HG02885 (cell line): Measurements from ENCODE around the gene SHBG.

ENCODE experiments used
- ATAC-seq: cut with Tn5 transposase; IDR thresholded peaks from one replicate; pipeline ENCODE4 v1.9.1; 2021; ENCODE audit warnings: mild to moderate bottlenecking; ENCODE audit not compliant: unreplicated experiment, poor library complexity

SHBG gene

DNA sequence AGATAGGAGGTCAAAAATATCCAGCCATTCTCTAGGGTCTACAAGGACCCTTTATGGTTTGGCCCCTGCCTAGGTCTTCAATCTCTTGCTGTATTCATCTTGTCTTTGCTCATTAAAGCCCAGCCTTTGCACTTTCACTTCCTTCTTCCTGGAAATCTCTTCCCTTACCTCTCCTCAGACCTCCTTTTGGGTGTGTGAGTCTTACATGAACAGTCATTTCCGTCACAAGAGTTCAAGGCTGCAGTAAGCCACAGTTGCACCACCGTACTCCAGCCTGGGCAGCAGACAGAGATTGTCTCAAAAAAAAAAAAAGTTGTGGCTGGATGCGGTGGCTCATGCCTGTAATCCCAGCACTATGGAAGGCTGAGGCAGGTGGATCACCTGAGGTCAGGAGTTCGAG, 14.8 kb downstream of the SHBG start:
- ATAC-seq, result no peak

DNA sequence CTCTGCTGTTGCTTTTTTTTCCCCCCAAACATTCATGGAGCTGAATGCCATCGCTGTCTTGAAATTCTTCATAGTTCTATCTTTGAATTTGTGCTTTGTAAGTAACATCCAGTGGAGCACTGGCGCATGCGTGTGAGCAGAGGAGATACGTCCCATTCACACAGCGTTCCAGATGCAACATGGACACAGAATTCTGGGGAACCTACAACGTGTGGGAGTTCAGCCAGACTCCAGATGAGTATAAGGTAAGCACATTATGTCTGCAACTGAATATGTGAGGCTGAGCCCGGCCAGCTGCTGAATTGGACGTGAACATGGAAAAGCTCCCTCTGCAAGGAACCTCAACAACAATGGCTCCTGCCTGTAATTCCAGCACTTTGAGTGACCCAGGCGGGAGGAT, 16.5 kb downstream of the SHBG start:
- ATAC-seq, result no peak

- ATAC-seq, result no peak
Observed at GRCh38 chr17:7647018-7647417, 17.1 kb downstream of the SHBG start.

GRCh38 chr17:7650509-7651096, 20.7 kb downstream of the SHBG start, which contains the start of gene ATP1B2:
TSS of gene ATP1B2 (plus strand) at chr17:7650926. CDS start at chr17:7651519, 593 bp downstream.
- no peak for ATAC-seq

DNA sequence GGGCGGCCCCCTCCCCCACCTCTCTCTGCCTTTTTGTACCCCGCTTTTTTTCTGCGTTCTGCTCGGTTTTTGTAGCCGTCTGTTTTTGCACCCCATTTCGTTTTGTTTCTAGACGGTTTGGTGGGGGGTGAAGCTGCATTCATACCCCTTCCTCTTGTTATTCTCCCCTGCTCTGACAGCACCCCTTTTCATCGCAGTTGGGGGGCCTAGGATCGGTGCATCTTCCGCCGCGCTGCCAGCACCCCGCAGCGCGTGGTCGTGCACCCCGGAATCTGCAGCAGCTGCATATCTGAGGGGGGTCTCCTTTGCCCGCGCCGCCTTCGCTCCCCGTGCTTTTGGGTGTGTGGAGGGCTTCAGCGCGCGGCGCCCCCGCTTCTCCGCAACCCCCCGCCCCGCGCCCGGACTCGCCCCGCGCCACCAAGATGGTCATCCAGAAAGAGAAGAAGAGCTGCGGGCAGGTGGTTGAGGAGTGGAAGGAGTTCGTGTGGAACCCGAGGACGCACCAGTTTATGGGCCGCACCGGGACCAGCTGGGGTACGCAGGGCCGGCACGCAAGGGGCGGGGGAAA, 21.2 kb downstream of the SHBG start:
- ATAC-seq, result no peak

DNA sequence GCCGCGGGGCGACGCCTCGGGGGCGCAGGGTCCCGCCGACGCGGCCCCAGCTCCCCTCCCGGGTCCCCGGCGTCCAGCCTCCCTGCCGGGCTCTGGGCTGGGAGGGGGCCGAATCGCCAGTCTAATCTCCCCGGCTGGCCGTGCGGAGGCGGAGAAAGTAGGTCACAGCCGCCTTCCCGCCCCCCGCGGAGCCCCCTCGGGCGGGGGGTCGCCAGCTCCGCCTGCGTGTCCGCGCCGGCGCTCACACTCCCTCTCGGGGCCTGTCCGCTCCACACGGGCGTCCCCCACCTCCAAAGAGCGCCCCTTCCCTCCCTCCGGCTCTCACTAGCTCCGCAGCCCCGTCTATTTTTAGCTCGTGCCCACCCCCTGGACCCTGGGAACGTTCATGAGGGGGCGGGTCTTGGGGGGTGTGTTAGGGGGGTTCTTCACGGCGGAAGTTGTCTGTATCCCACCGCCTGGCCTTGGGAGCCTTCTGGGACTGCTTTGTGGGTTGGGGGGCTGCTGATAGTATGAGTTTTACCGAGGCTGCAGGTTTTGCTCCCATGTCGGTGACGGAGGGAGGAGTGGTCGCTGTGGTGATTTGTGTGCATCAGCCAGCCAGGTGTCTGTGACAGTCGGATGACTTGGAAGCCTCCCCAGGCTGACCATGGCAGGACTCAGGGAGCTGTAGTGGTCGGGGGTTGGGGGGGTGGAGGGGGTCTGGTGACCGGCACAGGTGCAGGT, 21.9 kb downstream of the SHBG start:
- no peak for ATAC-seq

GRCh38 chr17:7652388-7653356, 22.7 kb downstream of the SHBG start:
- no peak for ATAC-seq

DNA sequence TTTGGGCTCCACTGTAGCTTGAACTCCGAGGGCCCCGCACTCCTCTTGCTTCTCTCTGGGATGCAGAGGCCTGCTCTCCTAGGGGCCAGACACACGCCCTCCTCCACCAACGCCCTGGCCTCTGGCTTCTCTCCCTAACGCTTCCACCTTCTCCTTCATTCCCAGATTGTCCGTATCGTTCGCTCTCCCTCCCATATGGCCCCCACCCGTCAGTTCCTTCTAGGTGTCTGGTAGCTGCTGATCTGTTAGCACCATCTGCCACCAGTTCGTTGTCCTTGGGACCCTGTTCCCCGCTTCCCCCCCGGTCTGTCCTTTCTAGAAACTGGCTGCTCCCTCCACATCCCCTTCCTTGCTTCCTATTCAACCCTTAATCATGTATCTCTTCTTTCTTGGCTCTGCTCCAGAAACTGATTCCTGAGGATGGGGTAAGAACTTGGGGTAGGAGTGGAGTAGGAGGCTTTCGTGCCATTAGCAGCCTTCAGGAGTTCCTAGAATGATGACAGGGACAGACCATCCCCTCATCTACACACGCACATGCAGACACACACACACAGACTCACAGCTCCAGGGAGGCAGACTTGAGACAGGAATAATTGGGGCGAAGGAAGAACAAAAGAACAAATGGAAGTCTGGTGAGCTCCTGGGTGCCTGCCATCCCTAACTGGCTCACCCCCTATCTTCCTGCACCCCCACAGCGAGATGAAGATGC, 25.1 kb downstream of the SHBG start:
- ATAC-seq, result no peak

GRCh38 chr17:7655541-7655840, 25.6 kb downstream of the SHBG start:
- ATAC-seq, result no peak

DNA sequence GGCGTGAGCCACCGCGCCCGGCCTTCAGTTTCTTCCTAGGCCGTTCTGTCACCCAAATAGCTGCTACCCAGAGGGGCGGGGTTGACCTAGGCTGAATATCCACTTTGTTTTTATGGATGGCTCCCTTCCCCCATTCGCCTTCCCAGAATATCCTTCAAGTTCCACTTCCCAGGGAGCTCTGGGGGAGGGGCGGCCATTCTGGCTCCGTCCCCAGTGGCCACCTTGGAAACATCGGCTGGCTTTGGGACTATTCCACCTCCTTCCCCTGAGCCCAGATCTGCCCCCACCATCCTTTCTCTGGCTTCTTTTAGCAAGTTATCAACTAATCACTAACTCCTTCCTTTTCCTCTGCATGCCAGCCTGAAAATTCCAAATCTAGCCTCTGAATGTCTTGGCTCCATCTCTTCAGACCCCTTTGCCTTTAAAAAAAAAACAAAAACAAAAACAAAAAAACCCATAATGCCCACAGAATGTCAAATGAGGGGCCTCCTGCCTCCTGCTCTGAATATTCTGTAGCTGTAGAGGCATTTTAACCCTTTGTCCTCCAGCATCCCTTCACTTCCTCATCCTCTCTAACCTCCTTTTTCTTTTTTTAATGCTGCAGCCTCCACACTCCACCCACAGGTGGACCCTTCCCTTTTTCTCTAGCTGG, 27.1 kb downstream of the SHBG start:
- ATAC-seq, result no peak

GRCh38 chr17:7667656-7668406, 37.9 kb downstream of the SHBG start:
- ATAC-seq, result no peak

DNA sequence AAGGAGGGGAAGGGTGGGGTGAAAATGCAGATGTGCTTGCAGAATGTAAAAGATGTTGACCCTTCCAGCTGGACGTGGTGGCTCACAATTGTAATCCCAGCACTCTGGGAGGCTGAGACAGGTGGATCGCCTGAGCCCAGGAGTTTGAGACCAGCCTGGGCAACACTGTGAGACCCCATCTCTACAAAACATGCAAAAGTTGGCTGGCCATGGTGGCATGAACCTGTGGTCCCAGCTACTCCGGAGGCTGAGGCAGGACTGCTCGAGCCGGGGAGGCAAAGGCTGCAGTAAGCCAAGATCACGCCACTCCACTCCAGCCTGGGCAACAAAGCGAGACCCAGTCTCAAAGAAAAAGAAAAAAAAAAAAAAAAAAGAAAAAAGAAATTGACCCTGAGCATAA, 38.5 kb downstream of the SHBG start:
- no peak for ATAC-seq

- no peak for ATAC-seq
Observed at GRCh38 chr17:7673239-7673638, 43.3 kb downstream of the SHBG start.

DNA sequence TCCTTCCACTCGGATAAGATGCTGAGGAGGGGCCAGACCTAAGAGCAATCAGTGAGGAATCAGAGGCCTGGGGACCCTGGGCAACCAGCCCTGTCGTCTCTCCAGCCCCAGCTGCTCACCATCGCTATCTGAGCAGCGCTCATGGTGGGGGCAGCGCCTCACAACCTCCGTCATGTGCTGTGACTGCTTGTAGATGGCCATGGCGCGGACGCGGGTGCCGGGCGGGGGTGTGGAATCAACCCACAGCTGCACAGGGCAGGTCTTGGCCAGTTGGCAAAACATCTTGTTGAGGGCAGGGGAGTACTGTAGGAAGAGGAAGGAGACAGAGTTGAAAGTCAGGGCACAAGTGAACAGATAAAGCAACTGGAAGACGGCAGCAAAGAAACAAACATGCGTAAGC, 45.0 kb downstream of the SHBG start:
- no peak for ATAC-seq

DNA sequence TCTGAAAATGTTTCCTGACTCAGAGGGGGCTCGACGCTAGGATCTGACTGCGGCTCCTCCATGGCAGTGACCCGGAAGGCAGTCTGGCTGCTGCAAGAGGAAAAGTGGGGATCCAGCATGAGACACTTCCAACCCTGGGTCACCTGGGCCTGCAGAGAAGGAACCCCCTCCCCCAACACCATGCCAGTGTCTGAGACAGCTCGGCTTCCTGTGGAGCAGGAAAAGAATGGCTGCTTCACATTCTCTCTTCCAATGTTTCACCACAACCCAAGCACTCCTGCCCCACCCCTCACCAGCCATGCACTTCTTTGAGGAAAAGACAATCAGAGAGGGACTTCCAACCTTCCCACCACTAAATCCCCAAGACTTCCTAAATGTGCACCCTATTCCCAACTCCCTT, 46.6 kb downstream of the SHBG start:
- ATAC-seq, result no peak

GRCh38 chr17:7677388-7678067, 47.6 kb downstream of the SHBG start:
- ATAC-seq, result no peak
